ENCODE results near the gene CELF2. TPM values are rescaled to one million over a fixed set of nuclear protein-coding genes. Genes with fewer than 3 reads are reported as not detected.

CELF2 gene
- total RNA-seq, 4 donors from 2014 or later: 8.7 to 28.6 (median 22.9) TPM

DNA sequence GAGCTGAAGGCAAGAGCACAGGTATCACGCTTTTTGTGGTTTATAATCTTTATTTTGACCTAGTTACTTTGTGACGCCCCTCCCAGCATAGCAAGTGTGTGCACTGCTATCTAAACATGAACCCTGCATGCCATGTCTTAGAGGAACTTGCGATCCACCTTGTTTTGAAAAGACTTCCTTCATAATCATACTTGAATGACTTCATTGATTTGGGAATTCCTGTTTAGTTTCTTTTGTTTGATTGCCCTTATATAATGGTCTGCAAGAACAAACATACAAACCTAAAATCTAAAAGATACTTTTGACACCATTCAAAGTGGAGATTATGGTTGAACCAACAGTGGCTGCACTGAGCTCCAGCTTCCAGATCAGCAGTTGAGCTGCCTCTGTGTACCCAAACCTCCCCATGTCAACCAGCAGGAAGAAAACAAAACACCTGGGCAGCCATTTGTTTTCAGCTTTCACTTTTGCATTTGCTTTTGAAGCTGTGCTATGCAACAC, 132.6 kb downstream of the CELF2 start:
- no peak for TF ChIP-seq POLR2A (IDR thresholded peaks at IDR 0.05)
- TF ChIP-seq POLR2AphosphoS5 (IDR thresholded peaks at IDR 0.05): no peak
- TF ChIP-seq, protein P1, sequence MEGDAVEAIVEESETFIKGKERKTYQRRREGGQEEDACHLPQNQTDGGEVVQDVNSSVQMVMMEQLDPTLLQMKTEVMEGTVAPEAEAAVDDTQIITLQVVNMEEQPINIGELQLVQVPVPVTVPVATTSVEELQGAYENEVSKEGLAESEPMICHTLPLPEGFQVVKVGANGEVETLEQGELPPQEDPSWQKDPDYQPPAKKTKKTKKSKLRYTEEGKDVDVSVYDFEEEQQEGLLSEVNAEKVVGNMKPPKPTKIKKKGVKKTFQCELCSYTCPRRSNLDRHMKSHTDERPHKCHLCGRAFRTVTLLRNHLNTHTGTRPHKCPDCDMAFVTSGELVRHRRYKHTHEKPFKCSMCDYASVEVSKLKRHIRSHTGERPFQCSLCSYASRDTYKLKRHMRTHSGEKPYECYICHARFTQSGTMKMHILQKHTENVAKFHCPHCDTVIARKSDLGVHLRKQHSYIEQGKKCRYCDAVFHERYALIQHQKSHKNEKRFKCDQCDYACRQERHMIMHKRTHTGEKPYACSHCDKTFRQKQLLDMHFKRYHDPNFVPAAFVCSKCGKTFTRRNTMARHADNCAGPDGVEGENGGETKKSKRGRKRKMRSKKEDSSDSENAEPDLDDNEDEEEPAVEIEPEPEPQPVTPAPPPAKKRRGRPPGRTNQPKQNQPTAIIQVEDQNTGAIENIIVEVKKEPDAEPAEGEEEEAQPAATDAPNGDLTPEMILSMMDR (IDR thresholded peaks at IDR 0.05): no peak
- TF ChIP-seq EP300 (IDR thresholded peaks at IDR 0.05): no peak
- WGBS: 68% methylated on average over 3 of the region's 3 CpGs
- Histone ChIP-seq H3K27me3 (no peaks in the 10 kb centered on the region), H3K9me3 (no peaks in the 10 kb centered on the region), H3K4me1 (peaks cover 59% of the 10 kb centered on the region), H3K27ac (peak overlapping the region; percentile 28), H3K4me3 (no peak overlapping the region), H3K36me3 (no peaks in the 10 kb centered on the region)
- DNase-seq (ENCODE audit: low spot score in 2 of 2): no peak

DNA sequence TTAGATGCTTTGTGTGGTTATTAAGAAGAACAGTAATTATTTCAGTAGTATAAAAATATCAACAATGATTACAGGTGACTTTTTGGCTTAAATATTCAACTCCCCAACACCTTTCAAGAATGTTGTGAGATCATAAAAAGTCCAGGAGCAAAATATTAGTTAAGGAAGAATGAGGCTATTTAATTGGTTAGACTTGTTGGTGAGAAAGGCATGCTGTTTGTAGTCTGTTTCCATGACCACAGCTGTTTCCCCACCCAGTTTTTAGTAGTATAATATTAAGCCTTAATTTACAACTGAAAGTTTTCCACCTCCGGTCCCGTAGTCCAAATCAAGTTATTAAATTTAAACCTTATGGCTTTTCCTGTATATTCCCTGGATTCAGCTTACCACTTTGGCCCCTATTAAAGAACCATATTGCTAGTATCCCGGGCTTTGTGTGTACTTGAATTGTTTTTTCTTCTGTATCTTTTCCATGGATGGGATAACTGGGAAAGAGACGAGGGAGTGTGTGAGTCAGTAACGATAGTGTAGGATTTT, 133.3 kb downstream of the CELF2 start:
- no peaks in the 10 kb centered on the region for H3K27me3 ChIP-seq
- no peaks in the 10 kb centered on the region for H3K9me3 ChIP-seq
- H3K4me1 ChIP-seq: peaks cover 54% of the 10 kb centered on the region
- no peak for TF ChIP-seq EP300 (IDR thresholded peaks at IDR 0.05)
- TF ChIP-seq, protein P1 (IDR thresholded peaks at IDR 0.05): no peak
- TF ChIP-seq POLR2A (IDR thresholded peaks at IDR 0.05): no peak
- no peak for TF ChIP-seq POLR2AphosphoS5 (IDR thresholded peaks at IDR 0.05)
- no peak overlapping the region for H3K4me3 ChIP-seq
- no peak for DNase-seq (ENCODE audit: low spot score in 2 of 2)
- peak overlapping the region; percentile 44 for H3K27ac ChIP-seq
- H3K36me3 ChIP-seq: no peaks in the 10 kb centered on the region
- 41% methylated on average over 5 of the region's 5 CpGs for WGBS

DNA sequence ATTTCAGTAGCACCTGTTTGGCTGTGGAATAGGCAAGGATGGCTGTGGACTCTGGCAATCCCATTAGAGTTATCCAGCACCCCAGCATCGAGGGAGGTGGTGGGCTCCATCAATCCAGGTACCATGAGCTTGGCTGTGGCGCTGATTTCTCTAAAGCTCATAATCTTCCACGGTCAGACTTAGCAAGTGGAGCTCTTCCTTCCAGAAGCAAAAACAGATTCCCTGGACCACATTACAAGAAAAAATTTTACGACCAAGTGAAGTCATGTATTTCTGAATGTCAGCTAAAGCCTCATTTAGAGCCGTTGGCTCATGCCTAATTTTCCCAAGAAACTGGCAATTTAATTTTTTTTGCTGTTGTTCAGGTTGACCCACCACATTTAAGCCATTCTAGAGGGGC, 135.1 kb downstream of the CELF2 start:
- TF ChIP-seq POLR2AphosphoS5 (IDR thresholded peaks at IDR 0.05) (no peak), EP300 (IDR thresholded peaks at IDR 0.05) (no peak), POLR2A (IDR thresholded peaks at IDR 0.05) (no peak)
- TF ChIP-seq, protein P1 (IDR thresholded peaks at IDR 0.05): no peak
- no peak for DNase-seq (ENCODE audit: low spot score in 2 of 2)
- WGBS: 72% methylated on average over 5 of the region's 5 CpGs
- no peaks in the 10 kb centered on the region for H3K9me3 ChIP-seq
- no peaks in the 10 kb centered on the region for H3K27me3 ChIP-seq
- peaks cover 36% of the 10 kb centered on the region for H3K4me1 ChIP-seq
- H3K27ac ChIP-seq: no peak overlapping the region
- no peaks in the 10 kb centered on the region for H3K36me3 ChIP-seq
- no peak overlapping the region for H3K4me3 ChIP-seq

DNA sequence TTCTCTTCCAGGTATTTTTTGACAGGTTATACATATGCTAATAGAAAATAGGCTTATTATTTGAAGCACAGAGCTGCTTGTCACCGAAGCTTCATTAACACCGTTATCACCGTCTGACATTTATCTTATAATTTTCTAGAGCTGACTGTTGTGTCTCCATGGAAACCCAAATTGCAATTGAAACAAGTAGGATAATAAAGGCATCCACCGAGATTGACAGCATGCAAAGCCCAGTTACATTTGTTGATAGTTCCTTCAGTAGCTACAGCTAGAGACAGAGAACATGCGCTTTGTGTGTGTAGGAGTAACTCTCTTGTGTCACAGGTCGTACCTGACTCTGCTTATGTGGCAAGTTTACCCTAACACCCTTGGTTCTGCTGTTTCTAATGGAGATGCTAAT, 135.6 kb downstream of the CELF2 start:
- Histone ChIP-seq H3K4me3 (no peak overlapping the region), H3K36me3 (no peaks in the 10 kb centered on the region), H3K27ac (no peak overlapping the region), H3K4me1 (peaks cover 32% of the 10 kb centered on the region), H3K27me3 (no peaks in the 10 kb centered on the region), H3K9me3 (no peaks in the 10 kb centered on the region)
- 84% methylated on average over 6 of the region's 6 CpGs for WGBS
- TF ChIP-seq, protein P1 (IDR thresholded peaks at IDR 0.05): no peak
- TF ChIP-seq POLR2AphosphoS5 (IDR thresholded peaks at IDR 0.05): no peak
- TF ChIP-seq EP300 (IDR thresholded peaks at IDR 0.05): no peak
- TF ChIP-seq POLR2A (IDR thresholded peaks at IDR 0.05): no peak
- no peak for DNase-seq (ENCODE audit: low spot score in 2 of 2)

DNA sequence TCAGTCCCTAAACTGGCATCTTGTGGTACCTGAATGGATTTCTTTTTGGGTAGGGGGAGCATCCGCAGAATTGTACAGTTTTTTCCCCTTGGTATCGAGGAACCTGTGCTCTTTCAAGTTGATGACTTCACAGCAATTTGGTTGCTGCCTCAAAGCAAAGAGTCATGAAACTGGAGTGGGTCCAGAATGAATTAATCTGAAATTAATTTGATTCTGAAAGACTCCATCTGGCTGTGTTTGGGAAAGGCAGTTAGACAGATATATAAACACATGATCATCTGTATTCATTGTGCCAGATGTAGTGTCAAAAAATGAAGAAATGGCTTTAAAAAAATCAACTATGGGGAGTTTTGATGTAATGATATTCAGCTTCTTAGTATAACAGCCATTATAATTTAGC, 136.1 kb downstream of the CELF2 start:
- Histone ChIP-seq H3K27ac (no peak overlapping the region), H3K4me1 (peaks cover 28% of the 10 kb centered on the region), H3K27me3 (no peaks in the 10 kb centered on the region), H3K4me3 (no peak overlapping the region), H3K36me3 (no peaks in the 10 kb centered on the region), H3K9me3 (no peaks in the 10 kb centered on the region)
- WGBS: 73% methylated on average over 2 of the region's 2 CpGs
- DNase-seq (ENCODE audit: low spot score in 2 of 2): no peak
- TF ChIP-seq EP300 (IDR thresholded peaks at IDR 0.05) (no peak), POLR2AphosphoS5 (IDR thresholded peaks at IDR 0.05) (no peak)

DNA sequence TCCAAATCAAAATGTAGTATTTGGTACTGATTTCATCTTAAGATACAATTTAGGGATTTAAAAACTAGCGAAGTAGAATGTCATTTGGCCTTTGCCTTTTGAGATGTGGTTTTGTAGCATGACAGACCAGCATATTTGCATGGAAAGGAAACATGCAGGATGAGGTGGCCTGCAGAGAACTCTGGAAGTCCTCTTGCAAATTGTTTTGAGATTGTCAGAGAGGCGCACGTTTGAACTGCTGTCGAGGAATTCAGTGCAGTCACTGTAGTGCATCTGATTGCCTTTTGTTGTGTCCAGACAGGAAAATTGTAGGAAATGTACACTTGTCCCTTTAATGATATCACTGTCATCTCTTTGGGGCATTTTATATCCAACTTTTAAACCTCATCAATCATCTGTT, 136.7 kb downstream of the CELF2 start:
- DNase-seq (ENCODE audit: low spot score in 2 of 2): no peak
- 75% methylated on average over 4 of the region's 4 CpGs for WGBS
- TF ChIP-seq EP300 (IDR thresholded peaks at IDR 0.05) (no peak), POLR2AphosphoS5 (IDR thresholded peaks at IDR 0.05) (no peak), POLR2A (IDR thresholded peaks at IDR 0.05) (no peak)
- TF ChIP-seq, protein P1 (IDR thresholded peaks at IDR 0.05): no peak

More for the DNA sequence above, 136.7 kb downstream of the CELF2 start:
- Histone ChIP-seq H3K4me1 (peaks cover 22% of the 10 kb centered on the region), H3K4me3 (no peak overlapping the region), H3K27ac (no peak overlapping the region), H3K36me3 (no peaks in the 10 kb centered on the region), H3K9me3 (no peaks in the 10 kb centered on the region), H3K27me3 (no peaks in the 10 kb centered on the region)

All from suprapubic skin (tissue), 4 donors.